Urinary bladder (tissue), 4 donors: ENCODE data around the gene LRRC4C. TPM values are rescaled to one million over a fixed set of nuclear protein-coding genes. Genes with fewer than 3 reads are reported as not detected.
A peak's percentile ranks its signal among the peaks of the same experiment; 100 is the strongest.
"Not testable (repeated sequence)": the region's sequence is repeated elsewhere in the genome, so short reads cannot be mapped to it uniquely, and the experiment has no call there.

Experiments used
- DNase-seq: peaks from one replicate; pipeline ENCODE4 v3.0.0-alpha.2; 2015; ENCODE audit errors: extremely low spot score
- H3K27ac ChIP-seq: one replicate; pipeline ENCODE4 v1.5.1; 2013; ENCODE audit warnings: low read depth, mild to moderate bottlenecking, moderate library complexity
- H3K36me3 ChIP-seq: one replicate; pipeline ENCODE4 v1.6.1; 2013; ENCODE audit warnings: mild to moderate bottlenecking, moderate library complexity; ENCODE audit not compliant: insufficient read depth
- H3K4me1 ChIP-seq: one replicate; pipeline ENCODE4 v1.6.1; 2013; ENCODE audit warnings: mild to moderate bottlenecking, moderate library complexity; ENCODE audit not compliant: insufficient read depth
- H3K4me3 ChIP-seq: one replicate; pipeline ENCODE4 v1.5.1; 2013; ENCODE audit warnings: low read depth, low read length
- WGBS: extraction: QIAGEN DNeasy Blood & Tissue Kit; methylation state at CpG from one replicate; pipeline ENCODE4 v1.1.7; 2013; 5-methylcytosine and 5-hydroxymethylcytosine counted together
- polyA plus RNA-seq: library from polyadenylated mRNA; stranded (reverse); fragments of 200-250 nt; gene quantifications from one replicate; pipeline ENCODE4 v1.2.3, GENCODE V29; 2013
- total RNA-seq: library from RNA; depleted of rRNA; stranded (reverse); fragments of >200 nt; gene quantifications from one replicate; pipeline ENCODE4 v1.2.3, GENCODE V29; 2014
- donor health status: healthy with polysubstance abuse.
- donor health status: healthy.

Gene LRRC4C
- total and polyA plus RNA-seq, 2 donors: 3.0 to 7.2 TPM

- H3K36me3 ChIP-seq: no peaks in the 10 kb centered on the region
- H3K4me1 ChIP-seq: no peaks in the 10 kb centered on the region
- WGBS: 76% methylated on average over 4 of the region's 4 CpGs
- no peak overlapping the region for H3K4me3 ChIP-seq
- no peak for DNase-seq
- H3K27ac ChIP-seq: no peak overlapping the region
Measured at GRCh38 chr11:40938002-40938401, 521.5 kb downstream of the LRRC4C start.

GRCh38 chr11:40924915-40925314, 534.5 kb downstream of the LRRC4C start:
- H3K4me3 ChIP-seq: no peak overlapping the region
- 76% methylated on average over 2 of the region's 2 CpGs for WGBS
- DNase-seq: no peak
- H3K27ac ChIP-seq: no peak overlapping the region
- H3K36me3 ChIP-seq: no peaks in the 10 kb centered on the region
- H3K4me1 ChIP-seq: no peaks in the 10 kb centered on the region

GRCh38 chr11:40921246-40921645, 538.2 kb downstream of the LRRC4C start:
- DNase-seq: no peak
- H3K36me3 ChIP-seq: no peaks in the 10 kb centered on the region
- no peaks in the 10 kb centered on the region for H3K4me1 ChIP-seq

GRCh38 chr11:40910774-40911173, 548.7 kb downstream of the LRRC4C start:
- H3K4me1 ChIP-seq, H3K36me3 ChIP-seq, H3K27ac ChIP-seq, H3K4me3 ChIP-seq, DNase-seq: not testable (repeated sequence)
- WGBS: 74% methylated on average over 6 of the region's 6 CpGs

More at GRCh38 chr11:40921246-40921645, 538.2 kb downstream of the LRRC4C start:
- Histone ChIP-seq H3K4me3 (no peak overlapping the region), H3K27ac (no peak overlapping the region)

GRCh38 chr11:40894501-40894900, 565.0 kb downstream of the LRRC4C start:
- DNase-seq: no peak
- Histone ChIP-seq H3K27ac (no peak overlapping the region), H3K4me1 (no peaks in the 10 kb centered on the region), H3K4me3 (no peak overlapping the region), H3K36me3 (no peaks in the 10 kb centered on the region)
- WGBS: 68% methylated on average over 2 of the region's 2 CpGs

GRCh38 chr11:40885250-40885954, 574.0 kb downstream of the LRRC4C start:
- Histone ChIP-seq H3K27ac (no peak overlapping the region), H3K4me3 (no peak overlapping the region), H3K4me1 (no peaks in the 10 kb centered on the region), H3K36me3 (no peaks in the 10 kb centered on the region)
- 77% methylated on average over 2 of the region's 2 CpGs for WGBS
- DNase-seq: no peak

- Histone ChIP-seq H3K4me1 (no peaks in the 10 kb centered on the region), H3K27ac (no peak overlapping the region), H3K36me3 (no peaks in the 10 kb centered on the region), H3K4me3 (no peak overlapping the region)
- 70% methylated on average over 3 of the region's 3 CpGs for WGBS
- no peak for DNase-seq
Measured at GRCh38 chr11:40882301-40882700, 577.2 kb downstream of the LRRC4C start.

- Histone ChIP-seq H3K27ac (no peak overlapping the region), H3K36me3 (no peaks in the 10 kb centered on the region), H3K4me3 (no peak overlapping the region), H3K4me1 (no peaks in the 10 kb centered on the region)
- no peak for DNase-seq
- WGBS: 91% methylated on average over 6 of the region's 6 CpGs
Measured at GRCh38 chr11:40879911-40880310, 579.5 kb downstream of the LRRC4C start.

- no peak for DNase-seq
- 87% methylated on average over 5 of the region's 5 CpGs for WGBS
- H3K36me3 ChIP-seq: no peaks in the 10 kb centered on the region
- no peaks in the 10 kb centered on the region for H3K4me1 ChIP-seq
- no peak overlapping the region for H3K27ac ChIP-seq
- H3K4me3 ChIP-seq: no peak overlapping the region
Measured at GRCh38 chr11:40877981-40878380, 581.5 kb downstream of the LRRC4C start.

- WGBS: 87% methylated on average over 7 of the region's 7 CpGs
- no peak overlapping the region for H3K4me3 ChIP-seq
- H3K27ac ChIP-seq: no peak overlapping the region
- no peaks in the 10 kb centered on the region for H3K36me3 ChIP-seq
- DNase-seq: no peak
- no peaks in the 10 kb centered on the region for H3K4me1 ChIP-seq
Measured at GRCh38 chr11:40877256-40877655, 582.2 kb downstream of the LRRC4C start.

- Histone ChIP-seq H3K36me3 (no peaks in the 10 kb centered on the region), H3K4me3 (no peak overlapping the region), H3K4me1 (no peaks in the 10 kb centered on the region), H3K27ac (no peak overlapping the region)
- 62% methylated on average over 3 of the region's 3 CpGs for WGBS
- peak; percentile 0 for DNase-seq
Measured at GRCh38 chr11:40867991-40868632, 591.3 kb downstream of the LRRC4C start.

- not testable (repeated sequence) for H3K36me3 ChIP-seq, H3K4me3 ChIP-seq, H3K4me1 ChIP-seq, H3K27ac ChIP-seq, DNase-seq
- WGBS: 80% methylated on average over 1 of the region's 1 CpG
Measured at GRCh38 chr11:40857754-40858153, 601.7 kb downstream of the LRRC4C start.

- no peak overlapping the region for H3K27ac ChIP-seq
- 81% methylated on average over 5 of the region's 5 CpGs for WGBS
- no peak overlapping the region for H3K4me3 ChIP-seq
- DNase-seq: no peak
- H3K4me1 ChIP-seq: no peaks in the 10 kb centered on the region
- no peaks in the 10 kb centered on the region for H3K36me3 ChIP-seq
Measured at GRCh38 chr11:40842750-40843339, 616.6 kb downstream of the LRRC4C start.

GRCh38 chr11:40841231-40841630, 618.2 kb downstream of the LRRC4C start:
- DNase-seq: no peak
- 90% methylated on average over 1 of the region's 1 CpG for WGBS
- no peak overlapping the region for H3K4me3 ChIP-seq
- H3K27ac ChIP-seq: no peak overlapping the region
- H3K4me1 ChIP-seq: no peaks in the 10 kb centered on the region
- H3K36me3 ChIP-seq: no peaks in the 10 kb centered on the region
